Esophagus squamous epithelium (tissue), 5 donors: ENCODE measurements around the gene CELF4. TPM values are rescaled to one million over a fixed set of nuclear protein-coding genes. Genes with fewer than 3 reads are reported as not detected.
A peak's percentile ranks its signal among the peaks of the same experiment; 100 is the strongest.

ENCODE experiments used
- DNase-seq: peaks from one replicate; lab custom pipeline; 2025; lab: John Stamatoyannopoulos, UW
- H3K27ac ChIP-seq, 4 donors: fragments of 200-600 bp; sonication (generic); one replicate each; pipeline ENCODE4 v1.5.1; 2016 to 2019; ENCODE audit warnings: mild to moderate bottlenecking in 1 of 4
- H3K27me3 ChIP-seq, 4 donors: fragments of 200-600 bp; sonication (generic); 1 replicate in 3 of 4; 2 replicates in 1 of 4; pipeline versions ENCODE4 v1.5.1 to v1.6.0; 2017 to 2021; ENCODE audit warnings: antibody characterized with exemption in 1 of 4
- H3K36me3 ChIP-seq, 3 donors: fragments of 200-600 bp; sonication (generic); one replicate each; pipeline ENCODE4 v1.5.1; 2016 to 2019
- H3K4me1 ChIP-seq, 3 donors: fragments of 200-600 bp; sonication (generic); one replicate each; pipeline ENCODE4 v1.5.1; 2017 to 2019
- H3K4me3 ChIP-seq, 4 donors: fragments of 200-600 bp; sonication (generic); 1 replicate in 3 of 4; 2 replicates in 1 of 4; pipeline ENCODE4 v1.5.1; 2016 to 2019; ENCODE audit warnings: mild to moderate bottlenecking in 2 of 4, moderate library complexity in 1 of 4
- H3K9me3 ChIP-seq, 3 donors: fragments of 200-600 bp; sonication (generic); one replicate each; pipeline ENCODE4 v1.5.1; 2016 to 2019
- POLR2A ChIP-seq, 4 donors: fragments of 450-650 bp; IDR thresholded peaks; one replicate each; pipeline ENCODE4 v1.6.1; 2017; ENCODE audit warnings: antibody characterized with exemption in 4 of 4, mild to moderate bottlenecking in 4 of 4, moderate library complexity in 3 of 4
- WGBS, 2 donors: methylation state at CpG; one replicate each; pipeline ENCODE4 v1.1.5; 2018; 5-methylcytosine and 5-hydroxymethylcytosine counted together
- intact Hi-C: fragments of 100-400 bp; cut with DNase I; formaldehyde crosslinking; loops from one replicate; pipeline ENCODE4 v1.15.0; 2022
- total RNA-seq, 4 donors: library from RNA; depleted of rRNA; stranded (reverse); fragments of >200 nt; gene quantifications; one replicate each; pipeline ENCODE4 v1.1.0, GENCODE V29; 2016
- TF ChIP-seq, protein P1 (sequence below), 6 experiments: fragments of 450-650 bp in 4 of 6; fragments of 200-600 bp in 2 of 6; sonication (generic) in 2 of 6; IDR thresholded peaks; one replicate each; pipeline ENCODE4 v1.5.1; 2016 to 2019; ENCODE audit warnings: antibody characterized with exemption in 6 of 6, mild to moderate bottlenecking in 4 of 6, moderate library complexity in 4 of 6
- donor health status: DM: yes; HTN: yes; CAD: no.

Gene CELF4
- total RNA-seq, 4 donors from 2014 or later = not detected

DNA sequence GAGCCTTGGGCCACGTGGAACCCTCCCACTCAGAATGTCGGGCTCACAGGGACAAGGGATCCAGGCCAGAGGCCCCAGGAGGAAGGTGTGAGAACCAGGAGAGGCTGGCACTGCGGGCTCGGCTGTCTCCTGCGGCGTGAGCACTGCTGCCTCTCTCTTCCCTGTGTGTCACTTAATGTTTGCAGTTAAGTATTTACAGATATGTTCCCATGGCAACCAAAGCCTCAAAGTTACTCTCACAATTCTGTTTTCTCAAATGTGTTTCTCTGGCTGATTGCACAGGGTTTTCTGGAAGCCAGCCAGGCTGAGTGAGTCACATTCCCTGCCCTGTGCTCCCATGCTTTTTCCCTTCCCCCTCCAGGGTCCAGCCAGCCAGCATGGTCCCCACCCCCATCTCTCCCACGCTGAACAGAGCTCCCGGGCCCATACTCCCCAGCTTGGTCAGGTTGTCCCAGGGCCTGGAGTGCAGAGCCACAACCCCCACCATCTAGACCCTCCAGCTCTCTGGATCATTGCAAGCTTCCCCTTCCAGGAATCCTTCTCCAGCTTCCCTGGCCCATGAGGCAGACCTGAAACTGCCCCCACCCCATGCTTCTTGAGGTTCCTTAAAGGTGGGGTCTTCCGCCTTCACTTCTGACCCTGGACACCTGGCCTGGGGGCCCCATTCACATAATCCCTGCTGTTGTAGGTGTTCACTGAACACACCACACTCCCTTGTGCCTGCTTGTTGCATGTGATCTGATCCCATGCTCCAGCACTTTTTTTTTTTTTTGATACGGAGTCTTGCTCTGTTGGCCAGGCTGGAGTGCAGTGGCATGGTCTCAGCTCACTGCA lies 265.9 kb downstream of the CELF4 start:
- H3K36me3 ChIP-seq = no peaks in the 10 kb centered on the region
- no peak overlapping the region for H3K27ac ChIP-seq
- H3K27me3 ChIP-seq = no peaks in the 10 kb centered on the region
- H3K4me3 ChIP-seq = no peak overlapping the region
- TF ChIP-seq, protein P1, sequence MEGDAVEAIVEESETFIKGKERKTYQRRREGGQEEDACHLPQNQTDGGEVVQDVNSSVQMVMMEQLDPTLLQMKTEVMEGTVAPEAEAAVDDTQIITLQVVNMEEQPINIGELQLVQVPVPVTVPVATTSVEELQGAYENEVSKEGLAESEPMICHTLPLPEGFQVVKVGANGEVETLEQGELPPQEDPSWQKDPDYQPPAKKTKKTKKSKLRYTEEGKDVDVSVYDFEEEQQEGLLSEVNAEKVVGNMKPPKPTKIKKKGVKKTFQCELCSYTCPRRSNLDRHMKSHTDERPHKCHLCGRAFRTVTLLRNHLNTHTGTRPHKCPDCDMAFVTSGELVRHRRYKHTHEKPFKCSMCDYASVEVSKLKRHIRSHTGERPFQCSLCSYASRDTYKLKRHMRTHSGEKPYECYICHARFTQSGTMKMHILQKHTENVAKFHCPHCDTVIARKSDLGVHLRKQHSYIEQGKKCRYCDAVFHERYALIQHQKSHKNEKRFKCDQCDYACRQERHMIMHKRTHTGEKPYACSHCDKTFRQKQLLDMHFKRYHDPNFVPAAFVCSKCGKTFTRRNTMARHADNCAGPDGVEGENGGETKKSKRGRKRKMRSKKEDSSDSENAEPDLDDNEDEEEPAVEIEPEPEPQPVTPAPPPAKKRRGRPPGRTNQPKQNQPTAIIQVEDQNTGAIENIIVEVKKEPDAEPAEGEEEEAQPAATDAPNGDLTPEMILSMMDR (IDR thresholded peaks at IDR 0.05) = no peak
- no peak for TF ChIP-seq POLR2A (IDR thresholded peaks at IDR 0.05)
- WGBS, 2 donors = 22 to 41% methylated on average over 4 to 7 of the region's 10 CpGs
- intact Hi-C loops = no loop called here
- DNase-seq = peak; percentile 3
- H3K9me3 ChIP-seq = no peaks in the 10 kb centered on the region
- H3K4me1 ChIP-seq = peaks cover 0 to 14% (median 8%) of the 10 kb centered on the region in 3 donors

DNA sequence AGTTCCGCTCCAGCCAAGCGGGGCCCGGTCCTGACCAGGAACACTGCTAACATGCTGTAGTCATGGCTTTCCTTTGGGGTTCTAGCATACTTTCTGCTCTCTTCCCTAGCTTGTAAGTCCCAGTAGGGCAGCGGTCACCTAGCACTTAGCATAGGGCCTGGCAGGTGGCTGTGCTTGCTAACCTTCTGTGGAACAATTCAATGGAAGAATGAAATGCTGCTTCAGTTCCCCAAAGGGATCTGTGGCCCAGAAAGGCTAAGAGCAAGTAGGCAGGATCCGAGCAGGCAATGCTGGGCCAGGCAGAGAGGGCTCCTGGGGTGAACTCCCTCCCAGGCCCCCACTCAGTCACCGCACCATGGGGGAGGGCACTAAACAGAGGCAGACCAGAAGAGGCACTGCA lies 266.8 kb downstream of the CELF4 start:
- intact Hi-C loops = no loop called here
- Histone ChIP-seq H3K9me3 (no peaks in the 10 kb centered on the region), H3K4me1 (peaks cover 0 to 14% (median 8%) of the 10 kb centered on the region in 3 donors), H3K27me3 (no peaks in the 10 kb centered on the region), H3K27ac (no peak overlapping the region), H3K36me3 (no peaks in the 10 kb centered on the region), H3K4me3 (no peak overlapping the region)
- WGBS, 2 donors = 91 to 93% methylated on average over 4 to 6 of the region's 6 CpGs
- TF ChIP-seq, protein P1 (IDR thresholded peaks at IDR 0.05) = no peak
- TF ChIP-seq POLR2A (IDR thresholded peaks at IDR 0.05) = no peak
- DNase-seq = no peak

DNA sequence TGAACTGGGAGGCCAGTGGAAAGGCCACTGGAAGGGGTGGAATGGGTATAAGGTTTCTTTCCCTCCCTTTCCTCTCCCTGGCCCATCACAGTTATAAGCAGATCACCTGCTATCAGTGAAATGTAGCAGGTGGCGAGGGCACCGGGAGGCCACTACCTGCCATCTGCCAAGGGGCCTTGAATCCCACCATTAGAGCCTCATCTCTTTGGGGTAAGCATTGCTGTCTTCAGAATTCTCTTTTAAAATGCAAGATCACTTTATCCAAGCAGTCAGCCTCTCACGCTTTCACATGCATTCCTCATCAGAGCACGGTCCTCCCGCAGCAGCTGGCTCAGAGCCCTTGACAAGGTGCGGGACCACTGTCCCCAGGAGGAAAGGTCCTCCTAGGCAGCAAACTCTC lies 268.5 kb downstream of the CELF4 start:
- no peak for DNase-seq
- Histone ChIP-seq H3K36me3 (no peaks in the 10 kb centered on the region), H3K27me3 (no peaks in the 10 kb centered on the region), H3K9me3 (no peaks in the 10 kb centered on the region), H3K27ac (no peak overlapping the region), H3K4me3 (no peak overlapping the region), H3K4me1 (peaks cover 0 to 14% (median 8%) of the 10 kb centered on the region in 3 donors)
- 73 to 78% methylated on average over 6 of the region's 6 CpGs for WGBS, 2 donors
- intact Hi-C loops = no loop called here
- TF ChIP-seq, protein P1 (IDR thresholded peaks at IDR 0.05) = no peak
- no peak for TF ChIP-seq POLR2A (IDR thresholded peaks at IDR 0.05)

DNA sequence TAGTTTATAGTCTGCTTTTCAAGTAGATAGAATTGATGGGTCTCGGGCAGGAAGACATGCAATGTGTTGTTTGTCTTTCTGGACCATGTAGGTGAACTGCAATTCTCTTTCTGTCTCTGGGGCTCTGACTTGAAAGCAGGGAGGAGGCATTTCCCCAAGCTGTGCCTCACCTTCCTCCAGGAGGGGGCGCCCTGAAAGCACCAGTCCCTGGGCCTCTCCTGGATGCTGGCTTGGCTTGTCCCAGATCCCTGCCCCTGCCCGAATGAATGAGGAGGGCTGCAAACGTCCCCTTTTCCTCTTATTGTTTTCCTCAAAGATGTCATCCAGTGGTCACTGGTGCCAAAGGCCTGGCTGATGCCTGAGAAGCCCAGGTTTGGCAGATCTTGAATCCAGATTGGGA lies 270.6 kb downstream of the CELF4 start:
- WGBS, 2 donors = 34 to 45% methylated on average over 3 to 4 of the region's 4 CpGs
- H3K36me3 ChIP-seq = no peaks in the 10 kb centered on the region
- DNase-seq = no peak
- peaks cover 0 to 12% (median 8%) of the 10 kb centered on the region in 3 donors for H3K4me1 ChIP-seq
- no peaks in the 10 kb centered on the region for H3K27me3 ChIP-seq
- H3K4me3 ChIP-seq = no peak overlapping the region
- no peaks in the 10 kb centered on the region for H3K9me3 ChIP-seq
- intact Hi-C loops = no loop called here
- no peak for TF ChIP-seq POLR2A (IDR thresholded peaks at IDR 0.05)
- TF ChIP-seq, protein P1 (IDR thresholded peaks at IDR 0.05) = no peak
- H3K27ac ChIP-seq = no peak overlapping the region

DNA sequence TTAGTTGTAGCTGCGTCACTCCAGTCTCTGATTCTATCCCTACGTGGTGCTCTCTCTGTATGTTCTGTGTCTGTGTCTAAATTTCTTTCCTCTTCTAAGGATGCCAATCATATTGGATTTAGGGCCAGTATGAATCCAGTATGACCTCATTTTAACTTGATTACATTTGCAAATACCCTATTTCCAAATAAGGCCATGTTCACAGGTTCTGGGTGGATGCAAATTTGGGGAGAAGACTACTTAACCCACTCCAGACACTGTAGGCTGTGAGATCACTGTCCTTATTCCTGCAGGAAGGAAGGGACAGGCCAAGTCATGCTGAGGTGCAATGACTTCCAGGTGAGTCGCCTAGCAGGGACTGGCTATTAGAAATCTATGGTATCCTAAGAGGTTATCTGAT lies 272.2 kb downstream of the CELF4 start:
- H3K27ac ChIP-seq = no peak overlapping the region
- WGBS, 2 donors = 72 to 77% methylated on average over 2 to 3 of the region's 3 CpGs
- no peak overlapping the region for H3K4me3 ChIP-seq
- H3K36me3 ChIP-seq = no peaks in the 10 kb centered on the region
- no peaks in the 10 kb centered on the region for H3K27me3 ChIP-seq
- no peak for TF ChIP-seq POLR2A (IDR thresholded peaks at IDR 0.05)
- TF ChIP-seq, protein P1 (IDR thresholded peaks at IDR 0.05) = no peak
- H3K4me1 ChIP-seq = no peaks in the 10 kb centered on the region
- DNase-seq = no peak
- intact Hi-C loops = no loop called here
- H3K9me3 ChIP-seq = no peaks in the 10 kb centered on the region
